22Rv1 (cell line): ENCODE measurements around the gene SLC47A1.

ENCODE experiments used
- H3K27ac ChIP-seq: fragments of 450-650 bp; 2 replicates; pipeline ENCODE4 v1.5.1; 2017
- ZFX ChIP-seq: fragments of 450-650 bp; IDR thresholded peaks from 2 replicates; pipeline ENCODE4 v1.6.1; 2017; ENCODE audit warnings: antibody characterized with exemption, borderline replicate concordance
- TF ChIP-seq, protein P1 (sequence below): fragments of 450-650 bp; IDR thresholded peaks from 2 replicates; pipeline ENCODE4 v1.5.1; 2017; ENCODE audit warnings: mild to moderate bottlenecking

Gene SLC47A1

GRCh38 chr17:19540706-19541370, 7.2 kb downstream of the SLC47A1 start:
- no peak overlapping the region for H3K27ac ChIP-seq
- TF ChIP-seq, protein P1, sequence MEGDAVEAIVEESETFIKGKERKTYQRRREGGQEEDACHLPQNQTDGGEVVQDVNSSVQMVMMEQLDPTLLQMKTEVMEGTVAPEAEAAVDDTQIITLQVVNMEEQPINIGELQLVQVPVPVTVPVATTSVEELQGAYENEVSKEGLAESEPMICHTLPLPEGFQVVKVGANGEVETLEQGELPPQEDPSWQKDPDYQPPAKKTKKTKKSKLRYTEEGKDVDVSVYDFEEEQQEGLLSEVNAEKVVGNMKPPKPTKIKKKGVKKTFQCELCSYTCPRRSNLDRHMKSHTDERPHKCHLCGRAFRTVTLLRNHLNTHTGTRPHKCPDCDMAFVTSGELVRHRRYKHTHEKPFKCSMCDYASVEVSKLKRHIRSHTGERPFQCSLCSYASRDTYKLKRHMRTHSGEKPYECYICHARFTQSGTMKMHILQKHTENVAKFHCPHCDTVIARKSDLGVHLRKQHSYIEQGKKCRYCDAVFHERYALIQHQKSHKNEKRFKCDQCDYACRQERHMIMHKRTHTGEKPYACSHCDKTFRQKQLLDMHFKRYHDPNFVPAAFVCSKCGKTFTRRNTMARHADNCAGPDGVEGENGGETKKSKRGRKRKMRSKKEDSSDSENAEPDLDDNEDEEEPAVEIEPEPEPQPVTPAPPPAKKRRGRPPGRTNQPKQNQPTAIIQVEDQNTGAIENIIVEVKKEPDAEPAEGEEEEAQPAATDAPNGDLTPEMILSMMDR = no peak
- TF ChIP-seq ZFX = no peak

GRCh38 chr17:19541445-19541844, 7.8 kb downstream of the SLC47A1 start:
- TF ChIP-seq ZFX = no peak
- TF ChIP-seq, protein P1 = no peak
- H3K27ac ChIP-seq = no peak overlapping the region

GRCh38 chr17:19542247-19542646, 8.6 kb downstream of the SLC47A1 start:
- no peak overlapping the region for H3K27ac ChIP-seq
- TF ChIP-seq, protein P1 = no peak
- TF ChIP-seq ZFX = no peak

GRCh38 chr17:19544366-19544765, 10.7 kb downstream of the SLC47A1 start:
- no peak for TF ChIP-seq ZFX
- TF ChIP-seq, protein P1 = no peak

DNA sequence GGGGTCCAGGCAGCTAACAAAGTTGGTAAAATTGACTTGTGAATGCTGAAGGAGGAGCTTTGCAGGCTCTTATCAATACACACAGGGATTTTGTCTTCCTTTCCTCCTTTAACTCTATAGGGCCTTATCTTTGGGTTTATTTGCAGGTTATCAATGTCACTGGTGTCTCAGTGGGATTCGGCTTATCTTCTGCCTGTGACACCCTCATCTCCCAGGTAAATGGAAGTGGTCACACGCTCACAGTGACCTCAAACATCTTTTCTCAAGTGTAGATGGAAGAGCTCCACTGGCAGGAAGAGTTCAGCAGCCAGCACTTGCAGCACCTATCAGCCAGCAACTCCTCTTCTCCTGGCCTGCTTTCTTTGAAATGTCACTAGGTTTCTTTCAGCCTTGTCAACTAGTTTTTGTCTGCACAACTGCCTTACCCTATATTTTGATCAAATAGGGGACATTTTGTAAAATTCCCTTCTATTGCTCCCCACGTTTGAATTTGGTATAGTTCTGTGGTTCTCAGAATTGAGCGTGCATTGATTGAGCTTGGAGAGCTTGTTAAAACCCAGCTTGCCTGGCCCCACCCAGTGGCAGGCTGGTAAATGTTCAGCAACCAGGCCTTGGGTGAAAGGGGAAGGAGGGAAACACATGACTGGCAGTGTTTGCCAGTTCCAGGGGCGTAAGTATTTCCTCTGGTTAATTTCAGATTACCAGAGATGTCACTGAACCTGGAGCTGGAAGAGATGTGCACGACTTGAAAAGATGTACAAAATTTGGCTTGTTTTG, 12.8 kb downstream of the SLC47A1 start:
- H3K27ac ChIP-seq = peak overlapping the region; percentile 5; the same call in 1 of the 2 replicates
- TF ChIP-seq ZFX = no peak
- TF ChIP-seq, protein P1 = peak; percentile 41

More at GRCh38 chr17:19544366-19544765, 10.7 kb downstream of the SLC47A1 start:
- H3K27ac ChIP-seq = no peak overlapping the region

GRCh38 chr17:19549746-19550623, 16.3 kb downstream of the SLC47A1 start:
- peak overlapping the region; percentile 29; the same call in 1 of the 2 replicates for H3K27ac ChIP-seq
- no peak for TF ChIP-seq ZFX
- TF ChIP-seq, protein P1 = no peak
